Glutamatergic neuron (in vitro differentiated cells): ENCODE measurements around the gene INPP5B. TPM values are rescaled to one million over a fixed set of nuclear protein-coding genes. Genes with fewer than 3 reads are reported as not detected.

ENCODE experiments used
- DNase-seq: peaks from one replicate; pipeline ENCODE4 v3.0.0; 2022
- H3K27ac Mint-ChIP-seq: one replicate; pipeline ENCODE4 v1.8.0; 2020; ENCODE audit warnings: mild to moderate bottlenecking, mixed read lengths, inconsistent platforms; ENCODE audit not compliant: unreplicated experiment
- H3K27me3 Mint-ChIP-seq: one replicate; pipeline ENCODE4 v1.8.0; 2020; ENCODE audit warnings: mild to moderate bottlenecking, moderate library complexity, mixed read lengths, inconsistent platforms; ENCODE audit not compliant: unreplicated experiment
- H3K36me3 Mint-ChIP-seq: one replicate; pipeline ENCODE4 v1.8.0; 2020; ENCODE audit warnings: mild to moderate bottlenecking, mixed read lengths, inconsistent platforms; ENCODE audit not compliant: unreplicated experiment
- H3K4me1 Mint-ChIP-seq: one replicate; pipeline ENCODE4 v1.8.0; 2020; ENCODE audit warnings: mild to moderate bottlenecking, low read depth, mixed read lengths, inconsistent platforms; ENCODE audit not compliant: unreplicated experiment
- H3K4me3 Mint-ChIP-seq: one replicate; pipeline ENCODE4 v1.8.0; 2020; ENCODE audit warnings: mild to moderate bottlenecking, mixed read lengths, inconsistent platforms; ENCODE audit not compliant: unreplicated experiment
- H3K9me3 Mint-ChIP-seq: one replicate; pipeline ENCODE4 v1.8.0; 2020; ENCODE audit warnings: mild to moderate bottlenecking, moderate library complexity, mixed read lengths, inconsistent platforms; ENCODE audit not compliant: unreplicated experiment
- CTCF ChIP-seq: fragments of 200-600 bp; sonication (generic); IDR thresholded peaks from one replicate; pipeline ENCODE4 v1.5.0; 2021; ENCODE audit not compliant: partially characterized antibody, unreplicated experiment
- total RNA-seq: library from RNA; stranded (reverse); fragmentation: NEBNext Ultra II Directional; extraction: Animal tissue kit (Norgen Biotek cat#: 25700); gene quantifications from one replicate; pipeline ENCODE4 v1.2.1, GENCODE V29; 2021; ENCODE audit not compliant: unreplicated experiment

The INPP5B gene
- total RNA-seq, 1 donor from 2014 or later: 19.3 TPM

GRCh38 chr1:37875833-37876232, 71.0 kb downstream of the INPP5B start:
- Mint-ChIP-seq H3K36me3 (no peaks in the 10 kb centered on the region), H3K27ac (no peak overlapping the region), H3K27me3 (no peaks in the 10 kb centered on the region), H3K4me3 (no peak overlapping the region), H3K4me1 (no peaks in the 10 kb centered on the region), H3K9me3 (peaks cover 2% of the 10 kb centered on the region)
- DNase-seq: no peak
- TF ChIP-seq CTCF: no peak

GRCh38 chr1:37872692-37873091, 74.2 kb downstream of the INPP5B start:
- H3K27ac Mint-ChIP-seq: no peak overlapping the region
- H3K36me3 Mint-ChIP-seq: no peaks in the 10 kb centered on the region
- no peak for DNase-seq
- no peaks in the 10 kb centered on the region for H3K27me3 Mint-ChIP-seq
- H3K4me1 Mint-ChIP-seq: no peaks in the 10 kb centered on the region
- no peak overlapping the region for H3K4me3 Mint-ChIP-seq
- TF ChIP-seq CTCF: no peak
- H3K9me3 Mint-ChIP-seq: peaks cover 2% of the 10 kb centered on the region

- H3K27me3 Mint-ChIP-seq: no peaks in the 10 kb centered on the region
- no peaks in the 10 kb centered on the region for H3K4me1 Mint-ChIP-seq
- no peak for TF ChIP-seq CTCF
- H3K9me3 Mint-ChIP-seq: no peaks in the 10 kb centered on the region
- no peak for DNase-seq
- no peak overlapping the region for H3K27ac Mint-ChIP-seq
- H3K4me3 Mint-ChIP-seq: no peak overlapping the region
- no peaks in the 10 kb centered on the region for H3K36me3 Mint-ChIP-seq
Observed at GRCh38 chr1:37868466-37868865, 78.4 kb downstream of the INPP5B start.

- H3K27me3 Mint-ChIP-seq: no peaks in the 10 kb centered on the region
- DNase-seq: peak; percentile 19
- no peaks in the 10 kb centered on the region for H3K36me3 Mint-ChIP-seq
- H3K9me3 Mint-ChIP-seq: no peaks in the 10 kb centered on the region
- no peak overlapping the region for H3K4me3 Mint-ChIP-seq
- no peak for TF ChIP-seq CTCF
- no peak overlapping the region for H3K27ac Mint-ChIP-seq
- H3K4me1 Mint-ChIP-seq: no peaks in the 10 kb centered on the region
Observed at GRCh38 chr1:37867784-37868183, 79.1 kb downstream of the INPP5B start.

GRCh38 chr1:37866491-37866890, 80.4 kb downstream of the INPP5B start:
- no peak overlapping the region for H3K4me3 Mint-ChIP-seq

More at GRCh38 chr1:37866491-37866890, 80.4 kb downstream of the INPP5B start:
- Mint-ChIP-seq H3K36me3 (no peaks in the 10 kb centered on the region), H3K27ac (no peak overlapping the region), H3K9me3 (no peaks in the 10 kb centered on the region), H3K27me3 (no peaks in the 10 kb centered on the region), H3K4me1 (no peaks in the 10 kb centered on the region)
- no peak for TF ChIP-seq CTCF
- DNase-seq: no peak
